ENCODE data around the gene ORM1.

The ORM1 gene

GRCh38 chr9:114374936-114375335, 52.0 kb downstream of the ORM1 start:
- H3K4me3 ChIP-seq (ENCODE audit: low read depth, low read length) = no peak overlapping the region
- TF ChIP-seq CTCF (IDR thresholded peaks at IDR 0.05; ENCODE audit: low read depth, low read length) = no peak

GRCh38 chr9:114375386-114376175, 52.7 kb downstream of the ORM1 start:
- no peak for TF ChIP-seq CTCF (IDR thresholded peaks at IDR 0.05; ENCODE audit: low read depth, low read length)
- H3K4me3 ChIP-seq (ENCODE audit: low read depth, low read length) = no peak overlapping the region

Data from WI38 (cell line).